Right hindlimb (tissue), 1 donor: ENCODE results near the gene QKI.
"Not testable (repeated sequence)": the region's sequence is repeated elsewhere in the genome, so short reads cannot be mapped to it uniquely, and the experiment has no call there.

Source experiments
- DNase-seq: peaks from one replicate; pipeline ENCODE4 v3.0.0-alpha.2; 2018

QKI gene

DNA sequence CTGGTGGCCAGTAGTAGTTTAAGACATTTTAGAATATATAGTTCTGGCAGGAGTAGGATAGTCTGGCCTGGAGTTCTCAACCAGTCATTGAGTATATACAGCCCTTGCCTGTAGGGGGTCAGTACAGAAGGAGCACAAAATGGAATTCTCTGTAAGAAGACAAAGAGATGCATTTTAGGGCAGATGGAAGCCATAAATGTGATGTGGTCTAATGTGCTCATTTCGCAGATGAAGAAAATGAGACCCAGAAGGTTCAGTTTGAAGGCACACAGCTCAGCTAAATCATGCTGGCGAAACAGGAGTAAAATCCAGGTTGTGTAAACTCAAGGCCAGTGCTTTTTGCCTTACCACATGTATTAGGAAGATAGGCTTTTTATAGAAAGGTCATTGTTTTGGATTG is 29.6 kb downstream of the QKI start:
- no peak for DNase-seq

DNA sequence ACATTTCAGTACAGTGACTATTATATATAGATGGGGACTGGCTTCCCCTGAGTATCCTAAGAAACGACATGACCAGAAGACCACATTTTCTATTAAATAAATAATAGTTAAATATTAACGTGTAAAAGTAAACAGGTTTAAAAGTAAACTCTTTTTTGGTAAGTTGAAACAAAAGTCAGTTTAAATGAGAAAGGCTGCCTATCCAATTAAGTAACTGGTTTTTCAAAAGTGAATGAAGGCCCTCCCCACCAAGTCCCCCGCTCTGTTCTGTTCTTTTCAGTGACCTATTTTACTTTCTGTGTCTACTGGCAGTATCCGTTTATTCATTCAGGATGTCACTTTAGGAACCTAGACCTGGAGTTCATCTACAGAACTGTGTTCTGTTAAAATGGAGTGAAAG is 32.0 kb downstream of the QKI start:
- no peak for DNase-seq

- DNase-seq = no peak
Measured at GRCh38 chr6:163449076-163449475, 34.6 kb downstream of the QKI start.

DNA sequence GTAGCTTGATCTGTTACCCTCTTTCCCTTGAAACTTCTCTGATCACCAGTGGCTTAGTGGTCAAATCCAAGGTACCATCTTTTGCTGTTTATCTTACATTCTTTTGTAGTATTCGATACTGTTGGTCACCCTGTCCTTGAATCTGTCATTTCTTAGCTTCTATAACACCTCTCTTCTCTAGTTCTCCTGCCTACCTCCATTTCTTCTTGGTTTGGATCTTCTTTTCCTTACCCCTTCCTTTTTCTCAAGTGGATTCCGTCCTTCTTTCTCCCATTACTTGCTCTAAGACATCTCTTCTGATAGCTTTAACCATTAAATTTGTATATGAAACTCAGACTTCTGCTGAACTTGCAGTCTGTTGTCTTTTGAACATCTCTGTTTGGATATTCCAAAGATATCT is 39.9 kb downstream of the QKI start:
- DNase-seq = no peak

GRCh38 chr6:163455552-163455951 is 41.0 kb downstream of the QKI start:
- DNase-seq = no peak

DNA sequence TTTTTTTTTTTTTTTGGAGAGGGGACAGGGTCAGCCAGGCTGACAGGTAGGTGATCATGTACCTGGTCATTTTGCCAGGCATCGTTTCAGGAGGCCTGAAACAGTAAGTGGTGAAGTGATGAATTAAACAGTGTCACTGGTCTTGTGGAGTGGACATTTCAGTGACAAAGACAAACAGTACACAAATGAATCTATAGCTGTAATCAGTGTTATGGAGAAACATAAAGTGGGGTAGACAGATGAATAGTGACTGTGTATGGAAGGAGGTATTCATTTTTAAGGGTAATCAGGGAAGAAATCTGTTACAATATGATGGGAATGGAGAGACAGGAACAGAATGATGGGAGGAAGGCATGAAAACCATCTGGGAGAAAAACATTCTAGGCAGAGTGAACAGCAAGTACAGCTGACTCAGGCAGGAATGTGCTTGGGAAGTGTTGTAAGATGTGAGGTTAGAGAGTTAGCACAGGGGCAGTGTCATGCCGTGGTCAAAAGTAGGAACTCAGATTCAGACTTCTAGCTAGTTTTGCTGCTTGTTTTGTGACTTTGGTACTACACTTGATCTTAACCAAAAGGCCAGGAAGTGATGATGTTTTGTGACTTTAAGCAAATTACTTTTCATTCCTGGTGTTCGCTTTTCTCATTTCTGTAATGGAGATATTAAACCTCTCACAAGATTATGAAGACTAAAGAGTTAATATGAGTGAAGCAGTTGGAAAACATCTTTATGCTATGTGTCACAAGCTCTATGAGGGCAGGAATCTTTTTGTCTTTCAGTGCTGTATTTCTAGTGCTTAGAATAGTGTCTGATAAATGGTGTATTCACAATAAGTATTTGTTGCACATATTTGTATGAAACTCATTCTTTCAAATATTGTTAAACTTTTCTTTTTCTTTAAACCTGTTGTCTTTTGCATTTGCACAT is 43.4 kb downstream of the QKI start:
- no peak for DNase-seq

GRCh38 chr6:163459007-163459406 is 44.5 kb downstream of the QKI start:
- DNase-seq = no peak

- DNase-seq = no peak
Measured at GRCh38 chr6:163459536-163459935, 45.0 kb downstream of the QKI start.

- DNase-seq = no peak
Measured at GRCh38 chr6:163460307-163460782, 45.8 kb downstream of the QKI start.

- no peak for DNase-seq
Measured at GRCh38 chr6:163461696-163462095, 47.2 kb downstream of the QKI start.

- no peak for DNase-seq
Measured at GRCh38 chr6:163463180-163463579, 48.7 kb downstream of the QKI start.

DNA sequence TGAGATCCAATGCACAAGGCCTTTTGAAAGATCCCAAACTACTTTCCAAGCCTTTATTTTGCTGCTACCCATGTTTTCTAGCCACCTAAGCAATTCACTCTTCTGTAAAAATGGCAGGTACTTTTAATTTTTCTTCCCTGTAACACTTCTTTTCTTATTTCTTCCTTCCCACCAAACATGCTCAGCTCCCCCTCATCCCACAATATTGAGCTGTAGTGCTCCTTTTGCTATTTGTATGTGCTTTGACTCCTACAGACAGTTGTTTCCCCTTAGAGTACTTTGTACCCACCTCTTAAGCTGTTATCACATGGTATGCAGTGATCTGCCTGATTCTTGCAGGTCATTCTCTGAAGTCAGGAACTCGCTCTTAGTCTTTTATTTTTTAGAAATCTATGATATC is 49.3 kb downstream of the QKI start:
- no peak for DNase-seq

- DNase-seq = no peak
Measured at GRCh38 chr6:163466839-163467390, 52.4 kb downstream of the QKI start.

DNA sequence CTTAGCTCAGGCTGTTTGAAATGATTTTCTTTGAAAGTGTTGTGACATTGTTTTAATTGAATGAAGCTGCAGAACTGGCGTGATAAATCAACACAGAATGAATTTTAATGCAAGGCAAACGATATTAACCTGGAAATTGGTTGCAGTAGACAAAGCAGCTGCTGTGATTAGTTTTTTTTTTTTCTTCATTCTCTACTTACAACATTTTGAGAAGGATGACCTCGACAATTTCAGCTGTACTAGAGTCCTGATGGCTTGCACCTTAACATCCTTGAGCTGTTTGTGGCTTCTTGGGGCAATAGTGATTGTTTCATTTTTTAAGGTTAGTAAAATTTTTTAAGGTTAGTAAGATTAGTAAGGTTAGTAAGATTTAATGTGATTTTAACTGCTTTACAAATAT is 54.2 kb downstream of the QKI start:
- DNase-seq = no peak

DNA sequence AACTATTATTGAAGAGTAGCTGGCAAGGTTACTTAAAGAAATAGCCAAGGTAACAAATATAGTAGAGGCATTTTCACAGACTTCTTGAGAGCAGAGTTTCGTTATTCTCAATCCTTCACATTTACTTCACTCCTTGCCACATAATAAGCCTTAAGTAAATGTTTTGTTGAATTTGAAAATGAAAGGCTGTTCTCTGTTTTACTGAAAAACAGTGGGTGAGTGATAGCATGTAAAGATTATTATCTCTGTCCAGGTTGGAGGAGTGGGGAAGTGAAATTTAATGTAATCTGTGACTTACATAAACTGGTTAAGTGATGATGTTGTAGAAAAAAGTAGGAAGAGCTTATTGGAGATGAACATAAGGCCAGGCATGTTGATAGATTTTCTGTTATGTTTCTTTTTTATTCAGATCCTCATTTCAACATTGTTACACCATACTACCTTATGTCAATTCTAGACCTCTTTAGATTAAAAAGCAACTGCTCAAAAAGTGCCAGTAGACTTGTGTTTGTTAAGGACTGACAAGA is 55.0 kb downstream of the QKI start:
- DNase-seq = no peak

DNA sequence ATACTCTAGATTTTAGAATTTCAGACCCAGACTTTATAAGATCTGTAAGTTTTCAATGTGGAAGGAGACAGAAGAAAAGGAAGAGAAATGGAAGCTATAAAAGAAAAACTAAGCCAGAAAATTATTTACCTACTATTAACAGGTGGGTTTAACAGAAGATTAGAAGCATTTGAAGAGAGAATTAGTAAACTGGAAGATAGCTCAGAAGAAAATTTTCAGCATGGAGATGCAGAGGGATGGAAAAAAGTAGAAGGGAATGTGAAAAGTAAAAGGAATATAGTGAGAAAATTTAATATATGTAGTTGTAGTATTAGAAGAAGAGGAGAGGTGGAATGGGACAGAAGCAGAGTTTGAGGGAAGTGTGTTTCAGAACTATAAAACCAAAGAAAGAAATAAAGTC is 56.1 kb downstream of the QKI start:
- no peak for DNase-seq

DNA sequence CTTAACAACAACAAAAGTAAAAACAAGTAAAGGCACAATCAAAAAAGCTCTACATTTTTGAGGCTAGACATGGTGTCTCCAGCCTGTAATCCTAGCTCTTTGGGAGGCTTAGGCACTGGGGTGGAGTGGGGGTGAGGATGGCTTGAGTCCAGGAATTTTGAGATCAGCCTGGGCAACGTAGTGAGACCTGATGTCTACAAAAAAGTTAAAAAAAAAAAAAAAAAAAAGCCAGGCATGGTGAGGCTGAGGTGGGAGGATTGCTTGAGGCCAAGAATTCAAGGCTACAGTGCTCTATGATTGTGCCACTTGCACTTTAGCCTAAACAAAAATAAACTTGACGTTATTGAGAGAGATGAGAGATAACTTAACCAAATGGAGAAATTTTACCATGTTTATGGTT is 60.1 kb downstream of the QKI start:
- DNase-seq = no peak

DNA sequence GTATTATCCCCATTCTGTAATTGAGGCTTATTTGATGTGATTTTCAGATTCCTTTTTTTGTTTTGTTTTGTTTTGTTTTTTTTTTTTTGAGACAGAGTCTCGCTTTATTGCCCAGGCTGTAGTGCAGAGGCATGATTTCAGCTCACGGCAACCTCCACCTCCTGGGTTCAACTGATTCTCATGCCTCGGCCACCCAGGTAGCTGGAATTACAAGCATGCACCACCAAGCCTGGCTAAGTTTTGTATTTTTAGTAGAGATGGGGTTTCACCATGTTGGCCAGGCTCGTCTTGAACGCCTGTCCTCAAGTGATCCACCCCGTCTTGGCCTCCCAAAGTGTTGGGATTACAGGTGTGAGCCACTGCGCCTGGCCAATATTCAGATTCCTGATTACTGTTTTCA is 62.4 kb downstream of the QKI start:
- DNase-seq = not testable (repeated sequence)

DNA sequence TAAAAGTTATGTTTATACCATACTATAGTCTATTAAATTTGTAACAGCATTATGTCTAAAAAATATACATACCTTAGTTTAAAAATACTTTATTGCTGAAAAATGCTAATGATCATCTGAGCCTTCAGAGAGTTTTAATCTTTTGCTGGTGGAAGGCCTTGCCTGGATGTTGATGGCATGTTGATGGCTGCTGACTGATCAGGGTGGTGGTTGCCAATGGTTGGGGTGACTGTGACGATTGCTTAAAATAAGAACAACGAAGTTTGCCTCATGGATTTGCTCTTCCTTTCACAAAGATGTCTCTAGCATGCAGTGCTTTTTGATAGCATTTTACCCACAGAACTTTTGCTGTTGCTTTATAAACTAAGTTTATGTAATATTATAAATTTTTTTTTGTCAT is 68.6 kb downstream of the QKI start:
- DNase-seq = no peak

DNA sequence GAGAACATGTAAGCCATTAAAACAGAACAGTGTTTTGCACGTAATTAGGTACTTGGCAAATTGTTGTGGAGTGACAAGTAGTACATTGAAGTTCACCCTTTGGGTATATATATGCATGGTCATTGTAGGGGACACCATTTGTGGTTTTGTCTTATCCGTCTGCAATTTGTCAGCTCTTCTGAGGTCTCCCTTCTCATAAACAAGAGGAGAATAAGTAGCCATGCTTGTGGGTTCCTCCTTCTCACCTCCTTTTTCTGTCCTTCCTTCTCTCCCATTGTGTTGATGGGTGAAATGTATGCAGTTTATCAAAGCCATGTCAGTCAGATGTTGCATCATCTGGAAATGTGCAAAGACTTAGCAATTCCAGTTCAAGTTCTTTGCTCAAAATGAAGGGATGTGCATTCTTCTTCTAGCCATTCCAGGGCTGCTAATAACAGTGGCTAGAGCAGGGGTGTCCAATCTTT is 70.9 kb downstream of the QKI start:
- no peak for DNase-seq

- no peak for DNase-seq
Measured at GRCh38 chr6:163486821-163487220, 72.3 kb downstream of the QKI start.

DNA sequence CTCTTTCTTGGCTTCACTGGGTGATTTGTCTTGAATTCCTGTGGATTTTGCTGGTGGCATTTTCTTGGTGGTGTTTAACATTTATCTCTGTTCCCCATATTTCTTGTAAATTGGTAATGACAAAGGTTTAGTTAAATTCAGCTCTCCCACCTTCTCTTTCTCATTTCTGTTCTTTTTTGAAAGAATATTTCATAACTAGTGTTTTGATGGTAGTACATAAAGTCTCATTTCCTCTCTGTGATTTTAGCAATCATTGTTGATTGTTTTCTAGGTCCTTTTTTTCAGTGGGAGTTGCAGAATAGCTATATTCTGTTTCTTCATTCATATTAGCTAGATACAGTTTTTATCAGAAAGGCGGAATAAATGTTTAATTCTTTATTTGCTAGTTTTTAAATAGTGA is 73.1 kb downstream of the QKI start:
- no peak for DNase-seq

DNA sequence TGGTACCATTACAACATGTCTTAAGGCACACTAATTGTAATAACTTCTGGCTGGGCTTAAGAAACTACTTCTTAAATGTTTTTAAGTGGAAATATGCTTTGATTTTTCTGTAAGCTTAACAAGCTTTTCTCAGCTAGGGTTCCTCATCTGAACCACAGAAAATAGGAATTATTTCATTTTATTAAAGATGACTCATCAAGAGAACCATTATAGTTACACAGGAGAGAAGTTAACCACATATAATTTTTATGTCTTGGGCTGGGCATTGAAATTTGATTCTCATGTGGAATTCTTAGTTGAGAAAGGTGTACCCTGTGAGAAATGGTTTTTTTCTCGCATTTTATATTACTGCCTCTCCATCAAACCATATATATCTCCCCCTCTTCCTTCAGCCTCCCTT is 75.1 kb downstream of the QKI start:
- no peak for DNase-seq
